NK-92 (cell line): Measurements from ENCODE around the gene COG3.
"Not testable (repeated sequence)": the region's sequence is repeated elsewhere in the genome, so short reads cannot be mapped to it uniquely, and the experiment has no call there.

Experiments used
- DNase-seq: peaks from one replicate; lab custom pipeline; 2025; ENCODE audit not compliant: unreplicated experiment; lab: John Stamatoyannopoulos, UW

The COG3 gene, protein sequence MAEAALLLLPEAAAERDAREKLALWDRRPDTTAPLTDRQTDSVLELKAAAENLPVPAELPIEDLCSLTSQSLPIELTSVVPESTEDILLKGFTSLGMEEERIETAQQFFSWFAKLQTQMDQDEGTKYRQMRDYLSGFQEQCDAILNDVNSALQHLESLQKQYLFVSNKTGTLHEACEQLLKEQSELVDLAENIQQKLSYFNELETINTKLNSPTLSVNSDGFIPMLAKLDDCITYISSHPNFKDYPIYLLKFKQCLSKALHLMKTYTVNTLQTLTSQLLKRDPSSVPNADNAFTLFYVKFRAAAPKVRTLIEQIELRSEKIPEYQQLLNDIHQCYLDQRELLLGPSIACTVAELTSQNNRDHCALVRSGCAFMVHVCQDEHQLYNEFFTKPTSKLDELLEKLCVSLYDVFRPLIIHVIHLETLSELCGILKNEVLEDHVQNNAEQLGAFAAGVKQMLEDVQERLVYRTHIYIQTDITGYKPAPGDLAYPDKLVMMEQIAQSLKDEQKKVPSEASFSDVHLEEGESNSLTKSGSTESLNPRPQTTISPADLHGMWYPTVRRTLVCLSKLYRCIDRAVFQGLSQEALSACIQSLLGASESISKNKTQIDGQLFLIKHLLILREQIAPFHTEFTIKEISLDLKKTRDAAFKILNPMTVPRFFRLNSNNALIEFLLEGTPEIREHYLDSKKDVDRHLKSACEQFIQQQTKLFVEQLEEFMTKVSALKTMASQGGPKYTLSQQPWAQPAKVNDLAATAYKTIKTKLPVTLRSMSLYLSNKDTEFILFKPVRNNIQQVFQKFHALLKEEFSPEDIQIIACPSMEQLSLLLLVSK

DNA sequence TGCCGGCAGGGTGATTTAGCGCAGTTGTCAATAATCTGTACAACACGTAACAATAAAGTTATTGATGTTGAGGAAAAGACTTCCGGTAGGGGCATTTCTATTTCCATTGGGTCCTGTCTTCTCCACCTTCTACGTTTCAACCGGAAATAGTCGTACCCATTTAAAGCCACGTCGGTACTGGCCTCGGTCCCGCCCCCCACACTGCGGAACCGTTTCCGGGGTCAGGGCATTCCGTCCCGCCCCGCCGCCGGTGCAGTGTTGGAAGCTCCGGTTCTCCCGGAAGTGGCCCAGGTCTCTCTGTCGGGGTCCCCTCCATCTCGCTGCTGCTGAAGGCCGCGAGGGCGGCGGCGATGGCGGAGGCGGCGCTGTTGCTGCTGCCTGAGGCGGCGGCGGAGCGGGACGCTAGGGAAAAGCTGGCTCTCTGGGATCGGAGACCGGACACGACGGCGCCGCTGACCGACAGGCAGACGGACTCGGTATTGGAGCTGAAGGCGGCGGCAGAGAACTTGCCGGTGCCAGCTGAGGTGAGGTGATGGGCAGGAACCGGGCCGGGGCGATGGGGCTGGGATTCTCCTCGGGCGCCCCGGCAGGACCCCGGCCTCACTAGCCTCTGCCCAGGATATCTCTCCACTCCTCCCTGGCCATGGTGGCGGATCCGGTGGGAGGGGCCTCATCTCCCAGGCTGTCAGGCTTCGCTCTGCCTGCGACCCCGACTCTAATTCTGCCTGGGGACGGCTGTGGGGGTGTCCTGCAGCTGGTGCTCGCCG is at the start of gene COG3:
TSS of gene COG3 (plus strand) at position 253 of the 767 bp plus-strand sequence. CDS start at position 351, 98 bp downstream.
- peak; percentile 43 for DNase-seq

DNA sequence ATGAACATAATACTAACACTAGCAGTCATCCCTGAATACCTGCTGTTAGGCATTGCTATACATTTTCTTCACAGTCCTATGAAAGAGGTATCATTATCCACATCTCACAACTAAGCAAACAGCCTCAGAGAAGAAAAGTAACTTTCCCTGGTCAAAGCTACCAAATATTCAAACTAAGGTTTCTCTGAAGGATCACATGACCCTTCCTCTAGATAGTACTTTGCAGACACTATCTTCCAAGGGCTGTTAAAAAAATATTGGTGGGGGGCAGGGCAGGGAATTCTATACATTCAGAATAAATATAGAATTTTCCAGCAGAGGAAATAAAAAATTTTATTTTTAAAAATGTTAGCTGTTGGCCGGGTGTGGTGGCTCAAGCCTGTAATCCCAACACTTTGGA is 49.6 kb upstream of the COG3 start:
- no peak for DNase-seq

DNA sequence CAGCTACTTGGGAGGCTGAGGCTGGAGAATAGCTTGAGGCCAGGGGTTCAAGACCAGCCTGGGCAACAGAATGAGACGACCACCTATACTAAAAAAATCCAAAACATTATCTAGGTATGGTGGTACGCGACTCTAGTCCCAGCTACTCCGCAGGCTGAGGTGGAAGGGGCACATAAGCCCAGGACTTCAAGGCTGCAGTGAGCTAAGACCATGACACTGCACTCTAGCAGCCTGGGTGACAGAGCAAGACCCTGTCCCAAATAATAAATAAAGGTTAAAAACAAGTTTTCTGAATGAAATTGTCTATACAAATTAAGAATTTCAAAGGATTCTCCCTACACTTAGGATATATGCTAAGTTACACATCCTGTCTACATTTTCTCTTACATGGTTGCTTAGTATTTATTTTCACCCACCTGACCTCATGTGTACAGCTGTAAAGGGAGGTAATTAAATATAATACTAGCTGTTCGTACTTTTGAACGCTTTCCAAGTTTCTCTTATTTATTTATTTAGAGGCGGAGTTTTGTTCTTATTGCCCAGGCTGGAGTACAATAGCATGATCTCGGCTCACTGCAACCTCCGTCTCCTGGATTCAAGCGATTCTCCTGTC is 48.1 kb upstream of the COG3 start:
- no peak for DNase-seq

DNA sequence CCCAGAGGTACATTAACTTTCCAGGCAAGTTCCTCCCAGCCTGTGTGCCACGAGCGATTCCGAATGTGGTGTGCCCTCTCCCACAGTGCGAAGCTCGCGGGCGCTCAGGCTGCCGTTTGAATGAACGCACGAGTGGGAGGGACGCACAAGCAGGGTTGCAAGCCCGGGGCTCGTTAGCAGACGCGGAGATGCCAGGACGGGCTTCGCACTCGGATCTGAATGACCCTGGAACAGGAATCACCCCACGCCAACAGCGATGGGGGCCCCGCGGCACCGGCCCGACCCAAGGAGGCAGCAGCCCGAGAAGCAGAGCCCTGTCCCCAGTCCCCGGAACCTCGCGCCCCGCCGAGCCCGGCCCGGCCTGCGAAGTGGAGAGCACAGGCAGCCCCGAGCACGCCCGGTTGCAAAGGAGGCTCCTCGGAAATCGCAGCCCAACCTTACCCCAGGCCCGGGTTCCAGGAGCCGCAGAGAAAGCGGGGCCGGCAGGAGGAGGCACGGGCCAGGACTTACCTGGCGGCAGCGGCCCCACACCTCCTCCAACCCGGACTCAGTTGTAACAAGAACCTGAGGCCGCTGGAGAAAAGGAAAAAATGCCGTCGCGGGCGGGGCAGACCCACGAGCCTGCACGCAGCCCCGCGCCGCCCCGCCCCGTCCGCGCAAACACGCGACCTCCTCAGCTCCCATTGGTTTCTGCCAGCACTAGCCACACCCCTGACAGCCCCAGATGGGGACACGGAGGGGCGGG is 46.8 kb upstream of the COG3 start, which contains the start of gene SLC25A30:
TSS of gene SLC25A30 (minus strand) at position 584 of the 745 bp plus-strand sequence. CDS start 6,948 bp downstream, outside the sequence.
- DNase-seq, result peak; percentile 41

DNA sequence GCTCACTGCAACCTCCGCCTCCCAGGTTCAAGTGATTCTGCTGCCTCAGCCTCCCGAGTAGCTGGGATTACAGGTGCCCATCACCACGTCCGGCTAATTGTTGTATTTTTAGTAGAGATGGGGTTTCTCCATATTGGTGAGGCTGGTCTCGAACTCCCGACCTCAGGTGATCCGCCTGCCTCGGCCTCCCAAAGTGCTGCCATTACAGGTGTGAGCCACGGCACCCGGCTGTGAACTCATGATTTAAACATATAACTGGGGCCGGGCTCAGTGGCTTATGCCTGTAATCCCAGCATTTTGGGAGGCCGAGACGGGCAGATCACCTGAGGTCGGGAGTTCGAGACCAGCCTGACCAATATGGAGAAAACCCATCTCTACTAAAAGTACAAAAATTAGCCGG is 45.4 kb upstream of the COG3 start:
- not testable (repeated sequence) for DNase-seq

DNA sequence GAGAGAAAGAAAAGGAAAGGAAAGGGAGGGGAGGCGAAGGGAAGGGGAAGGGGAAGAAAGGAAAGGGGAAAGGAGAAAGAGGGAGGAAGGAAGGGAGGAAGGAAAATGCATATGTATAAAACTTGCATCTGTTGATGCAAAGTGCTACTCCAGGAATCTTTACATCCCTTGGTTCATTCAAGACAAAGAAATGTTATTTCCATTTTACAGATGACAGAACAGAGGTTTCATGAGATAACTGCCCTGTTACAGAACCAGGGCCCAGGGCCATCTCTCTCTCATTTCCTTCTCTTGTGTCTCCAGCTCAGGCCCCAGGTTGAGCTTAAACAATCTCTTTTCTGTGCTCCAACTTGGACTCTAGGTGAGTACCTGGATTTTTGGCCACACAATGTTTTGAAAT is 44.8 kb upstream of the COG3 start:
- no peak for DNase-seq

DNA sequence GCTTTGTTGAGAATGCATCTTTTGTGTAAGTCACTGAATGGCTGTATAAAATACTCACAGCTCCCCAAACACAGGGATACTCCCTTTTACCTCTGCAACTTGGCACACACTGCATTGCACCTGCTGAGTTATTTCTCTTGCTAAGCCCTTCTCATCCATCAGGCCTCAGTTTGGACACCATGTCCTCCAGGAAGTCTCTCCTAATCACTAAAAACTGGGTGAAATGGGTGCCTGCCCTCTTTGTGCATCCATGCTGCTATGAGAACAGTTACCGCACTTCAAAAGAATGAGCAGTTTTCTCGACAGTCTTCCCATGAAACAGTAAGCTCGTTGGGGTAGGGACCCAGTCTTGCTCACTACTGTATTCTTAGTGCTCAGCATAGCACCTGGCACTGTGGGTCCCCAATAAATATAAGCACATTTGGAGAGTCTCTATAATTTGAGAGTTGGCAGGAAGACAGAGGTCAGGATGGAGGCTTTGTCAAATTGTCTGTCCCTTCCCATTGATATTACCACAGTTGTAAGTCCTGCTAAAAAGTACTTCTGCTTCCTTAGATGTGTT is 41.9 kb upstream of the COG3 start:
- DNase-seq, result no peak

DNA sequence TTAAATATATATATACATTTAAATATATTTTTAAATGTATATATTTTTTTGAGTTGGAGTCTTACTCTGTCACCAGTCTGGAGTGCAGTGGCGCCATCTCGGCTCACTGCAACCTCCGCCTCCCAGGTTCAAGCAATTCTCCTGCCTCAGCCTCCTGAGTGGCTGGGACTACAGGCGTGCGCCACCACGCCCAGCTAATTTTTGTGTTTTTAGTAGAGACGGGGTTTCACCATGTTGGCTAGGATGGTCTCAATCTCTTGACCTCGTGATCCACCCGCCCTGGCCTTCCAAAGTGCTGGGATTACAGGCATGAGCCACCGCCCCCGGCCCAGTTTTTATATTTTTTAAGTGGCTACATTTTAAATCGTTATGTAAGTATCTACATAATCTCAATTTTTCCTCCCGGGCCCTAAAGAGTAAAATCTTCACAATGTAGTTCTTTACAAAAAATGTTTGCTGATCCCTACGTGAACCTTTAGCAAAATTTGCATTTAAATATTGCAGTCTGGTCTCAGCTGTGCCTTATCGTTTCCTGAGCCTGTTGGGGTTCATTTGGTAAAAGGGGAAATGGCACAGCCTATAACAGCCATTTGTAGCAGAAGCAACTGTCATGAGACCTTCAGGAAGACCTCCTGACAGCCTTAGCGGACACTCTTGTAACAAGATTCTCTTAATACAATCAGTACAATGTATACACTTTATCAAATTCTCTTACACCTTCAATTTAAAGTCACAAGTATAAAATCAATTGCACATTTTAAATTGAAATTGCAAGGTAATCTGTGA is 38.5 kb upstream of the COG3 start:
- DNase-seq, result not testable (repeated sequence)

DNA sequence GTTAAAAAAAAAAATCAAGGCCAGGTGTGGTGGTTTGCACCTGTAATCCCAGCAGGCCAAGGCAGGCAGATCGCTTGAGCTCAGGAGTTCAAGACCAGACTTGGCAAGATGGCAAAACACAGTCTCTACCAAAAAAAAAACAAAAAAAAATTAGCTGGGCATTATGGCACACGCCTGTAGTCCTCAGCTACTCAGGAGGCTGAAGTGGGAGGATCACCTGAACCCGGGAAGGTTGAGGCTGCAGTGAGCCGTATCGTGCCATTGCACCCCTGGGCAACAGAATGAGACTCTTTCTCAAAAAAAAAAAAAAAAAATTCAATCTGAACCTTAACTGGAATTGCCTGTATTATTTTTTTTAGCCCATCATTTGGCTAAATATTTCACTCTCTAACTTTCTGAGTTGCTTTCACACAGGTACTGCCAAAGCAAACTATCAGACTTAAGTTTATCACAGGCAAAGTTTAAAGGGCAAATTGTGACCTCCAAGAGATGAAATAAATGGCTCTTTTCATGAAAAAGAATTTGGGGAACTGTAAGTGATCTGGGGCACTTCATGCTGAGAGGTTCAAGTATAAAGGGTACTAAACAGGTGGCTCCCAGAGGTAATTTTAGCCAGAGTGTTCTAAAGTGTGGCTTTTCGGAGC is 31.9 kb upstream of the COG3 start:
- DNase-seq, result no peak

DNA sequence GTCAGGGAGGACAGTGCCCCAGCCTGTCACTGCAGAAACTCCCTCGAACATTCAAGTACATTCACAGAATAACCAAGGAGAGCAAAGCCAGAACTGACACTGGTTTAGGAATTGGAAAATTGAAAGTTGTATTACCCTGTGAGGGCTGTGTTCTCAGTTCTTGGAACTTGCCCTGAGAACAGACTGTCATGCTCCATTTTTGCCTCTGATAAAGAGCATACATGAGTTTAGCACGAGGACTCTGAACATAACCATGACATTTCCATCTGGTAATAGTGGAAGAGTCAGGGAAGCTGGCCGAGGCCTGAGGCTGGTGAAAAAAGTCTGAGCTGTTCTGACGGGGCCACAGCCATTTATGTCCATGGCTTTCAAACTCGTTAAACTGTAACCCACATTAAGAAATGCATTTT is 31.4 kb upstream of the COG3 start:
- DNase-seq, result no peak

DNA sequence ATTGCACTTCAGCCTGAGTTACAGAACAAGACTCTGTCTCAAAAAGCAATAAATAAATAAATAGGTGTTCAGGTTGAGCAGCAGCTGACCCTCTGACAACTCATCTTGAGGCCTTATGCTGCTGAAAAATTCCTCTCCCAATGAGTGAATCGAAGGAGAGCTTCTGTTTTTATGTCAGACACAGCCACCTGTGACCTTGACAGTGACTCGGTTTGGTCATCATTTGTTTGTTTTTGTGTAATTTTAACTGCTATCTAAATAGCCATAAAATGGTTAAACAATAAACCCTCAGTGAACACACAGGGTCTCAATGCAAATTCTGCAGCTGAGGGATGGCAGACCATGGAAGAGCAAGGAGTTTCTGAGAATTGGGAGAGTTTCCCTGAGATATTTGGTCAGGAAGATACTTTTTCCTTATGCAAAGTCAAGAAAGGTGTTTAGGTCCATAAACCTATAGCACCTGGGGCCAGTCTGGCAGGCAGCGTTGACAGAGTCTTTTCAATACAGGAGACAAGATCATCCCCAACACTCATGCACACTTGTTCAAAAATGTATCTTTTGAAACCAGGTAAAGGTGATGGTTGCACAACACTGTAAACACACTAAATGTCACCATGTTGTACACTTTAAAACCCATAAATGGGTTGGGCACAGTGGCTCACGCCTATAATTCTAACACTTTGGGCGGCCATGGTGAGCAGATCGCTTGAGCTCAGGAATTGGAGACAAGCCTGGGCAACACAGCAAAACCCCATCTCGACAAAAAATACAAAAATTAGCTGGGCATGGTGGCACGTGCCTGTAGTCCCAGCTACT is 30.0 kb upstream of the COG3 start:
- no peak for DNase-seq

DNA sequence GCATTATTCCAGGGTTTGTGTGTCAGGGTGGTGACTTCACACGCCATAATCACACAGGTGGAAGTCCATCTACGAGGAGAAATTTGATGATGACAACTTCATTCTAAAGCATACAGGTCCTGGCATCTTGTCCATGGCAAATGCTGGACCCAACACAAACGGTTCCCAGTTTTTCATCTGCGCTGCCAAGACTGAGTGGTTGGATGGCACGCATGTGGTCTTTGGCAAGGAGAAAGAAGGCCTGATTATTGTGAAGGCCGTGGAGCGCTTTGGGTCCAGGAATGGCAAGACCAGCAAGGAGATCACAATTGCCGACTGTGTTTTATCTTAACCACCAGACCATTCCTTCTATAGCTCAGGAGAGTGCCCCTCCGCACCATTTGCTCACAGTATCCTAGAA is 28.4 kb upstream of the COG3 start:
- no peak for DNase-seq

DNA sequence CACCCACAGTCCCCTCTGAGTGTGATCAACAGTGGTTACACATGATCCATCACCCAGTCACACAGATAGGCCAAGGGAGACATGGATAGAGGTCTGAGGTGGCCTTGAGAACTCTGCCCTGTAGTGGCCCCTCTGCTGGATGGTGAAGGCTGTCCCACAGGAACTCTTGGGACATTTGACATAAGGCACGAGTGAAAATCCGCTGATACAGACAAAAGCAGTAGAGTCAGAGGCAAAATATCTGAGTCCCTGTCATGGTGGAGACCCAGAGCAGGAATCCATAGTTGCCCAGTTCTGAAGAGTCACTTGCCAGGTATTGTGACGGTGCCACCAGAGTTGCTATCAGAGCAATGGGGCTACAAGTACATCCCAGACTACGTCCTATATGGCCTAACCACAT is 27.8 kb upstream of the COG3 start:
- no peak for DNase-seq

DNA sequence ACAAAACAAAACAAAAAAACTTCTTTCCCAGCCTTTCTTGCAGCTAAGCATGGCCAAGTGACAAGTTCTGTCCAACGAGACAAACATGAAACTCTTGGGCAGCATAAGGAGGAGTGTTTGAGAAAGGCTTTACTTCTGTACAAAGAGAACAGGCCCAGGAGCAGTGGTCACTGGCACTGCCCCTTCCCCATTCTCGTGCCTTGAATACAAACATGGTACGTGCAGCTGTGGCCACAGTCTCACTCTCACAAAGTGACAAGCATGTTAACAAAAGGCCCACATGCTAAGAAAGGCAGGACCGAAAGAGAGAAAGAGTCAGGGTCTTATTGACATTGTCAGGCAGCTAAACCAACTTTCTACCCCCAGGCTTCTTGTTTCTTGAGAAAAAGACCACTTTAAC is 26.8 kb upstream of the COG3 start:
- no peak for DNase-seq

DNA sequence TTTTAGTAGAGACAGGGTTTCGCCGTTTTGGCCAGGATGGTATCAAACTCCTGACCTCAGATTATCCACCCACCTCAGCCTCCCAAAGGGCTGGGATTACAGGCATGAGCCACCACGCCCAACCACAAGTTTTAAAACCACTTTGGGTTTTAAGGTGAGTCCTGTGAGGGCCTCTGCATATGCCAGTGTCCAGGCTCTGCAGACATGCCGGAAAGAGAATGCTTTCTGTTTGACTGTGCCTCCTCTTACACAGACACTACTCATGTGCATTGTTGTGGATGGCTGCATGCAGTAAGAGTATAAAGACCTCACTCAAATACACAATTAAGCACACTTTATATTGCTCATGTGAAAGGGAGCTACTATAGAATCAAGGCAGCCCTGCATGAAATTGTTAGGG is 25.7 kb upstream of the COG3 start:
- no peak for DNase-seq

DNA sequence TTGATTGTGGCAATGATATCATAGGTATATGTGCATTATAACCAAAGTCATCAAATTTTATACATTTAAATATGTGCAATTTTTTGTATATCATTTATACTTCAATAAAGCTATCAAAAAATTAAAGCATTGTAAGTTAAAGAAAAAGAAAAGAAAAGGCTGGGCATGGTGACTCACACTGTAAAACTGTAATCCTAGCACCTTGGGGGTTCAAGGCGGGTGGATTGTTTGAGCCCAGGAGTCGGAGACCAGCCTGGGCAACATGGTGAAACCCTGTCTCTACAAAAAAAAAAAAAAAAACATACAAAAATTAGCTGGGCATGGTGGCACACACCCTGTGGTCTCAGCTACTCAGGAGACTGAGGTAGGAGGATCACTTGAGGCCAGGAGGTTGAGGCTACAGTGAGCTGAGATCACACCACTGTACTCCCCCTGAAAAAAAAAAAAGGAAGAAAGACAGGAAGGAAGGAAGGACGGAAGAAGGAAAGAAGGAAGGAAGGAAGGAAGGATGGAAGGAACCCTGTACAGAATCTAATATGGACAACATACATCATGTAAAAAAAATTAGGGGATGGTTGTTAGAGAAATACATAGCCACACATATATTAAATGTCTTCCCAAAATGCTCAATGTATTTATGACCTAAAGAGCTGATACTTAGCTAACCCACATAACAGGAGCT is 24.8 kb upstream of the COG3 start:
- DNase-seq, result no peak

DNA sequence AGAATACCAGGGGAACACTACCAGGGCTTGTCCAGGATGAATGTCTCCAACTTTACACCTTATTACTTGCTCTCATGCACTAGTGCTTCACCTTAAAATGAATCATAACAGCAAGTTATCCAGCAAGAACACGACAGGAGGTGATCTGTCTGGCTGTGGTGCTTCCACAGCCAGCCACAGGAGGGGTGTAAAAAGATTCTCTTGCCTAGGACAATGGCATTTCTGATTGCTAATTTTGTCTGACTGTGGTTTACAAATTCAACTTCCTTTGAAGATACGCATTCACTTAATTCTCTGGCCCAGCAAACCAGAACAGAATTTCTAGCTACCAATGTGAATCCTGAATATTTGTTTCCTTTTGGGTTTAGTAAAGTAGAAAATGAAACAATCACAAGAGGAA is 23.1 kb upstream of the COG3 start:
- DNase-seq, result no peak
